ENCODE results near the gene BACE2.

The BACE2 gene

GRCh38 chr21:41148798-41149197 lies 19.2 kb upstream of the BACE2 start:
- DNase-seq (ENCODE audit: low spot score): no peak

DNA sequence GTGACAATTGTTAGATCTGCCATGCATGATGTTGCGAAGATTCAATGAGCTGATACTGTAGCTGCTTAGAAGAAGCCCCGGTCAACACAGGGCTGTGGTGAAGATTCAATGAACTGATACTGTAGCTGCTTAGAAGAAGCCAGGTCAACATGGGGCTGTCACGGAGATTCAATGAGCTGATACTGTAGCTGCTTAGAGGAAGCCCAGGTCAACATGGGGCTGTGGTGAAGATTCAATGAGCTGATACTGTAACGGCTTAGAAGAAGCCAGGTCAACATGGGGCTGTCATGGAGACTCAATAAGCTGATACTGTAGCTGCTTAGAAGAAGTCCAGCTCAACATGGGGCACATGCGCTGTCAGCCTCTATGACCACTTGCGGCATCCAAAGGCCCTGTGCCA lies 18.8 kb upstream of the BACE2 start:
- DNase-seq (ENCODE audit: low spot score): no peak

DNA sequence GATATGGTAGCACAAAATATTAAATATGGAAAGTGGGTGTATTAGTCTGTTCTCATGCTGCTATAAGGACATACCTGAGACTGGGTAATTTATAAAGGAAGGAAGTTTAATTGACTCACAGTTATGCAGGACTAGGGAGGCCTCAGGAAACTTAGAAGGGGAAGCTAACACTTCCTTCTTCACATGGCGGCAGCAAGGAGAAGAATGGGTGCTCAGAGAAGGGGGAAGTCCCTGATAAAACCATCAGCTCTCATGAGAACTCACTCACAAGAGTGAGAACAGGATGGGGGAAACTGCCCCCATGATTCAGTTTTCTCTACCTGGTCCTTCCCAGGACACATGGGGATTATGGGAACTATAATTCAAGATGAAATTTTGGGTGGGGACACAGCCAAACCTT lies 15.8 kb upstream of the BACE2 start:
- no peak for DNase-seq (ENCODE audit: low spot score)

DNA sequence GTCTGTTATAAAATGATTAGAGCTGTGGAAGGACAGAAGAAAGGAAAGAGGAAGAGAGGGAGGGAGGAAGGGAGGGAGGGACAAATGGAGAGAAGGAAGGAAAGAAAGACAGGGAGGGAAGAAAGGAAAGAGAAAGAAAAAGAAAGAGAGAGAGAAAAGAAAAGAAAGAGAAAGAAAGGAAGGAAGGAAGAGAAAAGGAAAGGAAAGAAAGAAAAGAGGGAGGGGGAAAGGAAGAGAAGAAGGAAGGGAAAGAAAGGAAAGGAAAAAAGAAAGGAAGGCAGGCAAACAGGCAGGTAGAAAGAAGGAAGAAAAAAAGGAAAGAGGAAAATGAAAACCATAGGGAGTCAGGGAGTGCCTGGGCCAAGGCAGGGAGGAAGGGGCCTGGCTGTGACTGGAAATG lies 14.5 kb upstream of the BACE2 start:
- DNase-seq (ENCODE audit: low spot score): no peak

- no peak for DNase-seq (ENCODE audit: low spot score)
These were observed 11.8 kb upstream of the BACE2 start for GRCh38 chr21:41156142-41156541.

DNA sequence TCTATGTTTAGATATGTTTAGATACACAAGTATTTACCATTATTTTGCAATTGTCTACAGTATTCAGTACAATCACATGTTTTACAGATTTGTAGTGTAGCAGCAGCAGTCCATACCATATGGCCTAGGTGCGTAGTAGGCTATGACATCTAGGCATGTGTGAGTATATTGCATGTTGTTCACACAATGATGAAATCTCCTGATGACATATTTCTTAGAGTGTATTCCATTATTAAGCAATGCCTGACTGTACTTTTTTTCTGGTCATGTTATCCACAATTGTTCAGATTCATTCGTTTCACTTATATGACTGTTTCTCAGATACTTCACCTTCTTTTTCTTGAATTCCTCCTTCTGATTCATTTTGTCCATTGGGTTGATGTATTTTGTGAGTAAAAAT lies 9.9 kb upstream of the BACE2 start:
- DNase-seq (ENCODE audit: low spot score): no peak

- DNase-seq (ENCODE audit: low spot score): no peak
These were observed 7.9 kb upstream of the BACE2 start for GRCh38 chr21:41160036-41160435.

DNA sequence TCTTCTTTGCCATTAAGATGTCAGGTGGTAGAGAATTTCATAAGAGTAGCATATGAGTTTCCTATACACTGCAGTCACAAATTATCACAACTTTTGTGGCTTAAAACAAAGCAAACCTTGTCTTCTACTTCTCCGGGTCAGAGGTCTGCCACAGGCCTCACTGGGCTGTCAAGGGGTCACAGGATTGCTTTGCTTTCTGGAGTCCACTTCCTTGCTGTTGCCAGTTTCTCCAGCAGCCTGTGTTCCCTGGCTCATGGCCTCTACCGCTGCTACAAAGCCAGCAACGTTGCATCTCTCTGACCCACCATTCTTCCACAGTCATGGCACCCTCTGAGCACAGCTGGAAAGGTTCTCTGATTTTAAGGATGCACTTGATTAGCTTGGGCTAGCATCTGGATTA lies 6.5 kb upstream of the BACE2 start:
- no peak for DNase-seq (ENCODE audit: low spot score)

DNA sequence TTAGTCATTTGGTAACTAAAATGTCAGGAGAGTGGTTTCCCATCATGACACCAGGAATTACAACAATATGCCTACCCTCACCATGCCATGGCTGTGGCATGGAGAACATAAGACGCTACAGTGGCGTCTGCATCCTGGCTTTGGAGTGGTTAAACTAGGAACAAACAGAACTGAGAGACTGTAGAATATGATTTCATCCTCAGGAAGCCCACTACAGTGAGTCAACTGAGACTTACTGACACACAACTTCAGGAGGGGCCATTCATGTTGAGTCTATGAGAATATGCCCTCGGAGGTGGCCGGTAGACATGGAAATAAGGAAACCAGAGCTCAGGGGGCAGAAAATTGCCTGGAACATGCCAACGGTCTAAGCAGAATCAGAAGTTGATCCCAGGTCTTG lies 5.9 kb upstream of the BACE2 start:
- no peak for DNase-seq (ENCODE audit: low spot score)

GRCh38 chr21:41163091-41163490 lies 4.9 kb upstream of the BACE2 start:
- no peak for DNase-seq (ENCODE audit: low spot score)

GRCh38 chr21:41164052-41164451 lies 3.9 kb upstream of the BACE2 start:
- DNase-seq (ENCODE audit: low spot score): no peak

DNA sequence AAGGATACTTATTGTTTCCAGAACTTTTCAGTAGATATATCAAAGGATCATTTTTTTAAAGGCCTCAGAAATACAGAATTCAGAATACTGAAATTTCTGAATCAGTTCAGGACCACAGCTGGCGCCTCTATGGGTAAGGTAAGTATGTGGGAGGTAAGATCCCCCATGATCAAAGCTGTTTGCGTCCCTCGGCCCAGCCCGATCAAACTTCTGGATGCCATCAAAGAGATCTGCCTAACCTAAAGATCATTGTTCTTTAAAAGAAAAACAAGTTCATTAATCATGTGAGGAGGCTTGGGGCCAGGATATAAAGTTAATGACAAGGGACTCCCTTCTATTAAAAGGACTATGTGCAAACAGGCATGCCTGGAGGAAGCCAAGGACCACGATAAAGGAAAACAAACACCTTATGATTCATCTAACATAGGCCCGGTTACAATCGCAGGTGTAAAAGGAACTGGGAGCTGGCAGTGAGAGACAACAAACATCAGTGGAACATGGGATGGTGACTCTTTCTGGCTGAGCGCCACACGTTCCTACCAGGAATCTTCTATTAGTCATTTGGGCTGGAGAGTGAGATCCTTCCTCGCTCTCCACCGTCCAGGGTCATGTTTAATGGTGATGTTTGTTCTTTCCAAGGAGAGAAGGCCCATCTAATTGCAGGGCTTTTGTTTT lies 2.8 kb upstream of the BACE2 start:
- DNase-seq (ENCODE audit: low spot score): peak; percentile 90

- no peak for DNase-seq (ENCODE audit: low spot score)
These were observed 1.1 kb upstream of the BACE2 start for GRCh38 chr21:41166884-41167283.

DNA sequence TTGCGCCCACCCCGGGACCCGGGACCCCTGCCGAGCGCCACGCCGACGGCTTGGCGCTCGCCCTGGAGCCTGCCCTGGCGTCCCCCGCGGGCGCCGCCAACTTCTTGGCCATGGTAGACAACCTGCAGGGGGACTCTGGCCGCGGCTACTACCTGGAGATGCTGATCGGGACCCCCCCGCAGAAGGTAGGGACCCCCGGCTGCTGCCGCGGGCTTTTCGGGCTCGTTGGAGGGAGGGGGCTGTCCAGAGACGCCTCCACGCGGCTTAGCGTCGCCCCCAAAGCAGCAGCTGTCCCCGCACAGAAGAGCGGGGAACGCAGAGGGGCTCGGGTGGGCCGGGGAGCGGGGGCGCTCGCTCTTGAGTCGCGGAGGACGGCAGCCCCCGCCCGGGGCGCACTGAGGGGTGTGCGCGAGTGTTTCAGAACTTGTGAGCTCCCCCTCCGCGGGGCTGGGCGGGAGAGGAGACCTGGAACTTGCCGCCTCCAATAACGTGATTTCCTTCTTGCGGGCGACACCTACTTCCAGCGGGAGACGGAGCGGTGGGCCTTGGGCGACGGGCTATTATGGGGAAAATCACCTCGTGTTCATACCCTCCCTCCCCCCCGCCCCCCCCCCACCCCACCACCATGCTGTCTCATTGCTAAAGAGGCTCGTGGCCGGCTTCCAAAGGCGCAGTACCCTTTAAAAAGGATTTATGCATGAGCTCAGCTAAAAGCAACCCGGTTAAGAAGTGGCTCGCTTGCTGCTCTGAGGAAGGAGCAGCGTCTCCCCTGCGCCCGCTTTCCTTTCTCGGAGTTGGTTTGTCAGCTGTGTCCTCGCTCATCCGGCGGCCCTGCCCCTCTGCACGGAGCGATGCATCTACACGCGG lies 664 bp downstream of the BACE2 start:
- peak; percentile 39 for DNase-seq (ENCODE audit: low spot score)

- no peak for DNase-seq (ENCODE audit: low spot score)
These were observed 1.3 kb downstream of the BACE2 start for GRCh38 chr21:41169258-41169576.

DNA sequence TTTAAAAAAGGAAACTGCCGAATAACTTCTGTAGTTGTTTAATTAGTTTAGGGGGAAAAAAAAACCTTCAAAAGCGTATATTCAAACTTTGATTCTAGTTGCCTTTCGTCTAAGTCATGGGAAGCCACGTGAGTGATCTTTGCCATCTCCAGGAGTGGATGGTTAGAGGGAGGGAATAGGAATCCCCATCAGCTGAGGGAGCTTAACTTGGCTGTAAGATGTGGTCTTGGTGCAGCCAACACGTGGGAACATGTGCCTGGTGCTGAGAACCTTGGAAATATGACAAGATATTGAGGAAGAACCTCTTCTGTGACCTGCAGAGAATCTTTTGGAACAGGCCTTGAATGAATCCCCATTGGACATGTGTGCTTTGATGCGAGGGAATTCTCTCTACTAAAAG lies 1.7 kb downstream of the BACE2 start:
- no peak for DNase-seq (ENCODE audit: low spot score)

DNA sequence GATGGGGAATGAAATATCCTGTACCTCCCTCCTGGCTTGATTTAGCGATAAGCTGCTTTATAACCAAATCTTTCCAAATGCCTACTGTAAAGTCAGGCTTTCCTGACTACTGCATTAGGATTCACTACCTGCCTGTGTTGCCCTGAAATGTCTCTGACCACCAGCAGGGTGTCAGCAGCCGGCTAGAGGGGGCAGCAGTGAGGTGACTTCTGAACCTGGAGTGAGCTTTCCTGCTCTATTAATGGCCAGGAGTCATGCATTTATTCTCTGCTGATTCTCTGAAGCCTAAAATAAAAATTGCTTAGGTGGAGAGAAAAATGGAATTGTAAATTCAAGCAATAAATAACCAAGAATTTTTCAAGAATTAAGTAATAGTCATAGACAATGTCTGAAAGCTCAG lies 2.5 kb downstream of the BACE2 start:
- peak; percentile 66 for DNase-seq (ENCODE audit: low spot score)

DNA sequence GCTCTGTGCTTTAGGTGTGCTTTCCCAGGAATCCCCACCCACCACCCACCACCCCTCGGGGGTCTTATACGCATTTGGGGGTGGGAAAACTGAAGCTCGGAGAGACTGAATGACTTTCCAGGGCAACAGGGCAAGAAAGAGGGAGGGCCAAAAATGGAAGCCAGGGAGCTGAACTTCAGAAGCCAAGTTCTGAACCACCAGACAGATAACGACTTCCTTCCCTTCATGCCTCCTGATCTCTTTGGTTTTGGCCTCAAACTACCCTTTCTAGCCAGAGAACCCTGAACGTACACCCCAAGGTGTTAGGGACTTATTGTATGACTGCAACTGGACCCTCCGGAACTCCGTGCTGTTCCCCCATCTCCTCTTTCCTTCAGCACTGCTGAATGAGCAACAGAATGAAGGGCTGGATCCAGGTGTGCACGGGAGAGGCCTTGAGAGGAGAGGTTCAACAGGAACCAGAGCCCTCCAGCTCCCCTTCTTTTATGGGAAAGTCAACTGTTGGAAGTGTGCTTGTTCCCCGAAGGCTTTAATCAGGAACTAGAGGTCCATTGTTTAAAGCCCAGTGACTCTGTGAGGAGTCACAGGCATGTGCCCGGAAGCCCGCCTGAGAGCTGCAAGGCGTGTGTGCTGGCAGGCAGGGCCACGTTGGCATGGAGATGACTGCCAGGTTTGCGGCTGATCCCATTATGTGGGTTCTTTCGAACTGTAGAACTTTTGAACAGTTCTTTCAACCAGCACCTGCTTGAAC lies 3.1 kb downstream of the BACE2 start:
- DNase-seq (ENCODE audit: low spot score): no peak

DNA sequence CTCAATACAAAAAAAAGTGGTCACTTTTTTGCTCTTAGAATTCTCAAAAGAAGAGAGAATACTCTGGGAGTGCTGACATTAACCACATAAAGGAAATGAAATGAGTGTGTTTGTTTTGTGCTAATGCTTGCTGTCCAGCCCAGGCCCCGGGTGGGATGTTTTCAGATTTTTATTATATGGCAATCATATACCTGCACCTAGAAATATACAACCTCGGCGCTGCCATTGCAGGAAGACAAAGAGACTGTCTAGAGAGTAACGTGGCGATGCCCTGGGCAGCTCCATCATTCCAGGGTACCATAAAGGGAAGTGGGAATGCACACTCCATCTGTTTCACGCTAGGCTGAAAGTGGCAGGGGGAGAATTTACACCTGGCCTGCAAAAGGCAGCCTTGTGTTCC lies 7.1 kb downstream of the BACE2 start:
- DNase-seq (ENCODE audit: low spot score): no peak

DNA sequence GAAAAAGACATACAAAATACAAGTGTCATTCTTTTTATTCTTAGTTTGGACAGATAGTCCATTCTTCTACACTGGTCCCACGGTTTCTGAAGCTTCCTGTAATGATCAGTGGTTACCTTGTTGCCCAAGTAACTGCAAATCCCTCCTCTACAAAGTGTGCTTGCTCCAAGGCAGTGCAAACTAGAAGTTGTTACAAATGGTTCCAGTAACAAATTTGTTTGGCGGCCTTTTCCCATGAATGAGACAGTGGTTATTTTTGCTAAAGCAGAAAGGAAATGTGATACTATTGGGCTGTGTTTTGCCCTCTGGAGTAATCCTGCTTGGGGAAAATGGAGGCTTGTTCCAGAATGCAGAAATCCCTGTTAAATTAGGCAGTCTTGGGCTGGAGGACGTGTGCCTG lies 8.9 kb downstream of the BACE2 start:
- DNase-seq (ENCODE audit: low spot score): no peak

- DNase-seq (ENCODE audit: low spot score): no peak
These were observed 12.8 kb downstream of the BACE2 start for GRCh38 chr21:41180752-41181151.

DNA sequence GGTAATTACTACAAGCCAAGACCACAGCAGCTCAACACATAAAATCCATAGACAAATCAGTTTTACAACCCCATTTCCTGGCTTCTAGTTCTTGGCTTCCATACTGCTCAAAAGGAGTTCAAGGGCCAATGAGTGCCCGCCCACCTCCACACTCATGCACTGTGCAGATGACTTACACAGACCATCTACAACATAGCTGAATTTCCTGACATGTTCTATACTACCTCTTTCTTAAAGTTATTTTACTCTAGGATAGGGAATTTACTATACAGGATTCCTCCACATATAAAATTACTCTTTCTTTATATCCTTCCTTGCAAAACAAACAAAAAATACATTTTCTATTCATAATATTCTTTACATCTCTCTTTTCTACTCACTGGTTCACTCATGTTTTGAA lies 14.6 kb downstream of the BACE2 start:
- DNase-seq (ENCODE audit: low spot score): no peak

DNA sequence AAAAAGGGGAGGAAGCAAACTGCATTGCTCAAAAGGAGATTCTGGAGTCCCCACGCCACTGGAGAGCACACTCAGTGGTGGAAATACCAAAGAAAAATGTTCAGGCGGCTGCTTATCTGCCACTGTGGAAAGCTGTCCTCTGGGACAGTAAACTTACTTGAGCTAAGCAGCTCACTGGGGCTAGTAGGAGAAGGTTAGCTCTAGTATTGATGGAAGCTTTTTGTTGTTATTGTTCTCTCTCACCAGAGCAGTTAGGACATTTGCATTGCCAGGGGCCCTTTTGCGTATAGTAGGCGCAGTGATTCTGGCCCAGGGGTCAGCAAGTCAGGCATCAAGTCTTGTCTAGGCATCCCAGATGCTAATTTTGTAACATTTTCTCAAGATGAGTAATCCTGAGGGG lies 15.6 kb downstream of the BACE2 start:
- no peak for DNase-seq (ENCODE audit: low spot score)

Data from LoVo (cell line).